ENCODE measurements around the gene DLL3.

GRCh38 chr19:39539165-39539517 lies 40.4 kb downstream of the DLL3 start:
- no peak for TF ChIP-seq CTCF (IDR thresholded peaks at IDR 0.05)
- no peak for TF ChIP-seq POLR2A (IDR thresholded peaks at IDR 0.05)
- TF ChIP-seq POLR2AphosphoS5 (IDR thresholded peaks at IDR 0.05; ENCODE audit: insufficient read depth in 1 of 2, low read depth in 1 of 2): no peak
